Stimulated activated CD4-positive, alpha-beta T cell treated with anti-CD3 and anti-CD28 coated beads, TNF-alpha, amount 100 ng/mL, for 48 hours (primary cell): ENCODE results near the gene EEF1E1.

Source experiments
- DNase-seq, 3 donors: peaks; one replicate each; pipeline ENCODE4 v3.0.0-alpha.2; 2020; ENCODE audit warnings: low read depth in 3 of 3

The EEF1E1 gene

DNA sequence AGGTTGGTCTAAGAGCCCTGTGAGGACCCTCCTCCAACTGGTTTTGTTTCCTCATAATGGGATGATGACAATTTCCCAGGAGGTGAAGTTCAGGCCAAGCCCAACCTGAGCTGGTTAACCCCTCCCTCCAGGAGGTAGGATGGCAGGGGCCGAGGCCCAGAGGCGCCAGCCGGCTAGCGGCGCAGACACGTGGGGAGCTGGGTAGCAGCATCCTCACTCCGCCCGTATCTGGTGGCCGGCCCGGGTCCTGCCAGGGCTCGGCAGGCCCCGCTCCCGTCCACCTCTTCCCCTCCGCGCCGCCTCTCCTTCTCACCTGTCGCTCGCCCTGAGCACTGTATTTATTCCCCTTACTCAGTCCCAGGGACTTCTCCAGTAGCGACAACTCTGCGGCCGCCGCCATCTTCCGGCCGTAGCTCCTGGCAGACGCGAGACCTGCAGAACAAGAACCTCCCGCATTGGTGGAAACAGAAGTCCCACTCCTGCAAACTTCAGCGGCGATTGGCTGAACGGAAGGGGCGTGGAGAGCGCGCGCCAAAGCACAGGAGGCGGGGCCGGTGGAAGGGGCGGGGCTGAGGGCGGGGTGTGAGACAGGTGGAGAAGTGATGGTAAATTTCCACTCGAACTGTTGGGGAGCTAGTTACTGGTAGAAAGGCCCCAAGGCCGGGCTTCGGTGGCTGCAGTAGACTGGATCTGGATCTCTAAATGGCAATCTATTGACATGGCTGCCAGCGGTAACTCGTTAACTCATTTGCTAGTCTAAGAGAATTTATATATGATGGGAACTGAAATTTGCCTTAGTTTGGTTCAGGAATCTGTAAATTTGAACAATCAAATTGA is at the start of gene EEF1E1:
Gene EEF1E1, minus strand, starts transcription at position 427 of the 837 bp plus-strand sequence. Its CDS starts 27 bp downstream, at position 400.
- peak; percentile 95 to 99 (median 95) for DNase-seq

DNA sequence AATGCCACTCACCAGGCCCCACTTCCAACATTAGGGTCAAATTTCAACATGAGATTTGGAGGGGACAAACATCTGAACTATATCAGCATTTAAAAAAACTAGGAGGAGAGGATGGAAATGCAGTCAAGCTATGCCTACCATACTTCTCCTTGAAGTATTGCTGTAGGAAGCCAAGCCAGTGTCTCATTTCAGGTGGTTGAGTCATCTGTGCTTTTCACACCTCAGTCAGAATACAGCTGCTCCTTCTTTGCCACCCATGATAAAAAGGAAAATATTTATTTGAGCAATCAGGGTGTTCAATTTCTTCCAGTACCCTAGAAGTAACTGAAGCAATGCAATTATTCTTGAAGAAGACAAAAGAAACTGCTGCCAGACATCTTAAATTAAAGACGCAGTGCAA is 47.0 kb upstream of the EEF1E1 start:
- DNase-seq = no peak

DNA sequence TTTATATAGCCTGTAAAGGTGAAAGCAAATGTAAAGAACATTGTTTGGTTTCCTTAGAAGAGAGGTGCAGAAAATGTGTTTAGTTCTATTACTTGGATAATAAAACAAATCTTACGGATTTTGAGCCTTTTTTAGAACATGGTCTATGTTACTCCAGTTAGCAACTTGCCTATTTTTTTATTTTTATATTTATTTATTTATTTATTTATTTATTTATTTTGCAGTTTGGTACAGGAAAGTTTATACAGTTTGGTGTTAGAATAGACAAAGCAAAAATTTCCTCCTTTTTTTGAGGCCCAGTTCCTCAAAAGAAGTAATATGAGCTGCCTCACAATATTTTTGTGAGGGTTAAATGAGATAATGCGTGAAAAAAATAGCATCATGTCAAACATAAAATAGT is 41.6 kb upstream of the EEF1E1 start:
- no peak for DNase-seq

DNA sequence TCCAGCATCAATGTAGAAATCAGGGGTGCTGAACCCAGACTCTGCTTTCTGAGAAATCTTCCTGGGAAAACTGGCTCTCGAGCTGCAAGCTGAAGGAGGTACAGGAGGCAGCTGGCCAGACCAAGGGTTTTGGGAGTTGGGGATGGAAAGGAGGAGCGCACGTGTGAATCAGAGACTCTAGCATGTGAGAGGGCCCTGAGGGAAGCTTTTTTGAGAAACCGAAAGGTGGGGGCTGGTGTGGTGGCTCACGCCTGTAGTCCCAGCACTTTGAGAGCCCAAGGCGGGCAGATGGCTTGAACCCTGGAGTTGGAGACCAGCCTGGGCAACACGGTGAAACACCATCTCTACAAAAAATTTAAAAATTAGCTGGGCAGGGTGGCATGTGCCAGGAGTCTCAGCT is 37.1 kb upstream of the EEF1E1 start:
- DNase-seq = no peak

DNA sequence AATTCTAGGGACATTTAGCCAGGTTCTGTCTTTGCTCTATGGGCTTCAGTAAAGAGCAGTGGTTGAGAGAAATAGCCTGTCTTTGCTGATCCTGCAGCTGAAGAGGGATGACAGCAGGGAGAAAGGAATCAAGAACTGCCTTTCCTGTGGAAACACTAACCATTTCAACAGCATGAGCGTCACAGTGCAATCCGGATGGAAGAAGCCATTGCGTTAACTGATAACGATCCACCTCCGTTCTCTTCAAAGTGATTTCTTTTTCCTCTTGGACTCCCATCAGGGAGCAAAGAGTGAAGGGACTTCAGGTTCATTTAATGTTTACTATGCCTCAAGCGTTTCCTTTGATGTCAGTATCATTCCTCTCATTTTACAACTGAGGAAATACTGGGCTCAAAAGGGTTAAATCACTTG is 35.2 kb upstream of the EEF1E1 start:
- no peak for DNase-seq

DNA sequence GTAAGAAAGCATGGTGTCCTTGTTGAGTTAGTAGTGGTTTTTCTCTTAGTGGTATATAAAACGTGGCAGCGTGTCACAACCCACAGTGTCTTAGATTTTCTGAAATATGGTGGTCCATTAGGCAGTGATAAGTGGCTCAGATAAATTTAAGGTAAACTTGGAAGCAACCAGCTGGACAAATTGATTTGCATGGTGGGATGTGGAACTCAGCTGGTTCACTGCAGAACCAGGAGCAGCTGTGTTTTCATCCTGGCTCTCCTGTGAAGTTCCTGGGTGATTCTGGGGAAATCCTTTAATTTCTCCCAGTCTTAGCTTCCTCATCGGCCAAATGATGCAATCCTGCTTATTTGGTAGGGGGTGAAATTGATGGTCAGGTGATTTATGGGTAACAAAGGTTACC is 32.9 kb upstream of the EEF1E1 start:
- no peak for DNase-seq

DNA sequence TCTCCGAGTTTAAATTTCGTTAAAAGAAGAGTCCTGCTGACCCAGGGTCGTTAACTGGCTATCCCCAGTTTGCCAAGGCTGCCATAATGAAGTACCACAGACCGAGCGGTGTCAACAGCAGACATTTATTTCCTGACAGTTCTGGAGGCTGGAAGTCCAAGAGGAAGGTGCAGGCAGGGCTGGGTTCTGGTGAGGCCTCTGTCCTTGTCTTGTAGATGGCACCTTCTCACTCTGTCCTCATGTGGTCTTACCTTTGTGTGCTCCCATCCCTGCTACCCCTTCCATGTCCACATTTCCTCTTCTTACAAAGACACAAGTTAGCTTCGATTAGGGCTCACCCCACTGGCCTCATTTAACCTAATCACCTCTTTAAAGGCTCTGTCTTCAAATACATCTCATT is 29.8 kb upstream of the EEF1E1 start:
- no peak for DNase-seq

DNA sequence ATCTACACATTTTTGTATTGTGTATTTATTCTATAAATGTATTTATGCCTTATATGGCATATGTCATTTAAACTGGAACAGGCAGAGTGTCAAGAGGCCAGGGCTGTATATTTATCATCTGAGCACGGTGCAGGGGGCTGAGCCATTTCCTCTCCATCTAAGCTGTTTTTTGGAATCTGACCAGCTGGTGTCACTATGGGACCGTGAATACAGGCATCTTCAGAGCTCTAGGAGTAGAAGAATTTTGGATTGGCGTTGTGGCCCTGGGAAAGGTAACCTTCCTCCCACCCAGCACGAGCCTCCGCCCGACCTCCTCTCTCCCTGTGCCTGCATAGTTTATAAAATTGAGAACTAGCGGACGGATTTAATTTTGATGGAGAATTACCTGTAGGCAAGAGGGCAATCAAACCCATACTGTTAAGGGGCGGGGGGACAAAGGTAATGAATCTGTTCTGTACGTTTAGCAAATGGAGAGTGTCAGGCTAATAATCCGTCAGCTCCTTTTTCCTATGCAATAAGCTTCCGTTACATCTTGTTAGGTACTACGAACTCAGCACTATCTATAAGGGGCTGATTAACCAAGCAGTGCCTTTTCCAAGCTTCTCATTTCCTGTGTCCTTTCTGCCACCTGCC is 29.0 kb upstream of the EEF1E1 start:
- peak; percentile 1 to 14 (median 5) for DNase-seq

DNA sequence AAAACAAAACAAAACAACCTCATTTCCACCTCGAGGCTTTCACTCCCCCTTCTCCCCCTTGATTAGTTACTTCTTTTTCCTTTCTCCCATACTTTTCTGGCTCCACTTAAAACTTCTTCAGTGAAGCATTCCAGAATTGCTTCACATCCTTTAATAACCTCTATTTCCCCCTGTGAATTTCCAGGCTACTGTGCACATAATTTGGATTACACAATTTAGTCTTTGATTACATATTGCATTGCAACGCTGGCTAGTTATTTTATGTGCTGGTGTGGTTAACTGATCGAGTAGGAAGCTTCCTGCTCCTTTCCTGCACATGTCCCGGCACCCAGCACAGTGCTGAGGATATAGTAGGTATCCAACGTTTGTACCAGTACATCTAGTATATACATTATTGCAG is 28.1 kb upstream of the EEF1E1 start:
- DNase-seq = no peak

DNA sequence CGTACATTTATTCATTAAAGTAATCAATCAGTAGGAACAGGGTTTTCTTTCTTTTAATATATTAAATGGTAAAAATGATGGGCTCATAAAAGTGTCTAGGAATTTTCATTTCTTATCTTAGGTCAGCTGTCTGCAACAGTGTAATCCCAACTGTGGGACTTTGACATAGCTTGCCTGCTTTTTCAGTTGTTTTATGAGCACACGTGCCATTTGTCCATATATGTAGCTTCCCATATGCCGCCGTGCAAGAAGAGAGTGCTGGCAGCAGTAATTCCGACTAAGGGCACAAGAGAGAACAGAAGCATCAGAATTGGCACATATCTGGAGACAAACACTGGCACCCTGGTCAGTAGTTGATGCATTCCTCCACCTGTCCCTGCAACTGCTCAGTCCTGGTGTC is 20.9 kb upstream of the EEF1E1 start:
- DNase-seq = no peak

DNA sequence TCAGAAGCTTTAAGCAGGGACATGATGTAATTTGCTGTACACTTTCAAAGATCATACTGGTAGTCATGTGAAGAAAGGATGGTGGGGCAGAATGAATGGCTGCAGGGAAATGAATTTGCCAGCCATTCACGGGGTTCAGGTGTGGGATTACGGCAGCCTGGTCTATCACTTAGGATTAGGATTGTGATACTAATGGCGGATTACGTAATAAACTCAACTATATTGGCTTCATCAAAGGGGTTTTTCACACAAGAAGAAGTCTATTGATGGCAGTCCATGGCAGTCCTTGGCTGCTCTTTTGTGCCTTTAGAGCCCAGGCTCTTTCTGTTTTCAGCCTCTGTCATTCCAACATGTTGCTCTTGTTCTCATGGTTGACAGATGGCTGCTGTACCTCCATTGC is 12.6 kb upstream of the EEF1E1 start:
- DNase-seq = no peak

DNA sequence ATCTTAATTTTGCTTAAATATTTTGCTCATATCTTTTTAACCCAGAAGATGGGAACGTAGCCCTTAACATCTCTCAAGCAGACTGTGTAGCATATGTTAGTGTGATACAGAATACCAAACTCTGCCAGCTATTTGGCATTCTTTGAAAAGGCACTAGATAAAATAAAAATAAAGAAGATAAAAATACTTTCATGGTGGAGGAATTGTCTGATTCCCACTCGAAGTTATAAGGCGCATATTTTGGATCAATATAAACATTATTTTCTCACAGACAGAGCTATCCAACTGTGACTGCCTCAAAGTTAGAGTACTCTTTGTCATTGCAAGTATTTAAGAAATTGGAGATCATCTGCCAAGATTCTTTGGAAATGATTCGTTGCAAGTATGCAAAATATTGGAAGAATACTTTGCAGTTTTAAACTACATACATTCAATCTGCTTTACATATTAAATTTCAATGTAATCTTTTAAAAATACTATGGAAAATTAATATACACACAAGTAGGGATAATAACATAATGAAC is 10.8 kb upstream of the EEF1E1 start:
- no peak for DNase-seq

DNA sequence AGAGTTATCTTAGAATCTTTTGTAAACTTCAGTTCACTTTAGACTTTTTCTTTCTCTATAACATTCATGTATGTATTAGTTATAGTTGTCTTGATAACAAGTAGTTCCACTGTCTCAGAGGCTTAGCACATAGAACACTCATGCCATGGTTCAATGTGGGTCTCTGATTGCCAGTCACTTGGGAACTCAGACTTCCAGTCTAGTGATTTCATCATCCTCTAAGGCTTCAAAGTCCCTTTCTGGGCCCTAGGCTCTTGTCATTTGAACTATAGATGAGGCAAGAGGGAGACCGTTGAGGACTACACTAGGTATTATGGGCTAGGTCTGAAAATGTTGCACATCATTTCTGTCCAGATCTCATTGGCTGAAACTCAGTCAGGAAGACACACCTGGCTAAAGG is 8.4 kb upstream of the EEF1E1 start:
- no peak for DNase-seq

DNA sequence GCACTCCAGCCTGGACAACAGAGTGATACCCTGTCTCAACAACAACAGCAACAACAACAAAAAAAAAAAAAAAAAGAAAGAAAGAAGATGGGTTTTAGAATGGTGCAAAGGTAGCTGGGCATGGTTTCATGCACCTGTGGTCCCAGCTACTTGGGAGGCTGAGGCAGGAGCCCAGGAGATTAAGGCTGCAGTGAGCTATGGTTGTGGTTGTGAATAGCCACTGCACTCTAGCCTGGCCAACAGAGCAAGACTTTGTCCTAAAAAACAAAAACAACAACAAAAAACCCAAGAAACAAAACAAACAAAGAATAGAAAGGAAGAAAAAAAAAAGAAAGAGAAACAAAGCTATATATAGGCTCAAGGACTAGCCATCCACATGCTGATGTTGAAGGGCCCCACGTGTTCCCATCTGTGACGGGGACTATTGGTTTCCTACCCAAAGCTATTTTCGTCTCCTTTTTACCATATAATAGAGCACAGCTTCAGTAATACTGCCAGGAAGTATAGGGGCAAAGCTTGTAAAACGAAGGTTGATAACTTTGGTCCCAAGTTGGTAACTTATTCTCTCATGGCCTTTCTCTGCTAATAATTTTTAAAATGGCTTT is 7.9 kb upstream of the EEF1E1 start:
- no peak for DNase-seq

DNA sequence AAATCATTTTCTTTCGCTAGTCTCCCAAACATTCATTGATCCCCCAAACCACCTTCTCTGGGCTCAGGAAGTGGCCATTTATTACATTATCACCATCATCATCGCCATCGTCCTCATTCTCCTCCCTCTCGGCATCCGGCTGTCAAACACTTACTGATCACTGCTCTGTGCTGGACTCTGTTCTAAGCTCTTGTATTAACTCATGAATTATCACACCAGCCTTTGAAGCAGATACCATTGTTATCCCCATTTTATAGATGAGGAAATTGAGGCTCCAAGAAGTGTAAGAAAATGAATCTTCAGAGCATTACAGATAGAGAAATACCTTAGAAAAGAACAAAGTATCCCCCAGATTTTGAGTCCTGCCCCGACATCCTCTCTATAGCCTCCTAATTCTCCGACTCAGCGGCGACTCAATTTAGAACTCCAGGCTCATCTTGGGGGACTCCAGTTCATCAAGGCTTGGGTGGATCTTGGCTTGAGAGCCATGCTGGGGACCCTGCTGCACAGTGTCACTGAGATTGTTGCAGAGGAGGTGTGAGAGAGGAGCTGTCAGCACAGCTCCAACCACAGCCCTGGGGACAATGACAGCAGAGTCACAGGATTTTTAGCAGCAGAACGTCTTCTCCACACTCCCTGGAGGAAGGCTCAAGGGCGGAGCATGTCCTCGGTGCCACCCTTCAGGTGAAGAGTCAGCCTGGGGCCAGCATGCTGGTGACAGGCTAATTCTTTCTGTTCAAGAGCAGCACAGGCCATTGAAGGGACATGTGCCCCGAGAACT is 6.6 kb upstream of the EEF1E1 start:
- no peak for DNase-seq

DNA sequence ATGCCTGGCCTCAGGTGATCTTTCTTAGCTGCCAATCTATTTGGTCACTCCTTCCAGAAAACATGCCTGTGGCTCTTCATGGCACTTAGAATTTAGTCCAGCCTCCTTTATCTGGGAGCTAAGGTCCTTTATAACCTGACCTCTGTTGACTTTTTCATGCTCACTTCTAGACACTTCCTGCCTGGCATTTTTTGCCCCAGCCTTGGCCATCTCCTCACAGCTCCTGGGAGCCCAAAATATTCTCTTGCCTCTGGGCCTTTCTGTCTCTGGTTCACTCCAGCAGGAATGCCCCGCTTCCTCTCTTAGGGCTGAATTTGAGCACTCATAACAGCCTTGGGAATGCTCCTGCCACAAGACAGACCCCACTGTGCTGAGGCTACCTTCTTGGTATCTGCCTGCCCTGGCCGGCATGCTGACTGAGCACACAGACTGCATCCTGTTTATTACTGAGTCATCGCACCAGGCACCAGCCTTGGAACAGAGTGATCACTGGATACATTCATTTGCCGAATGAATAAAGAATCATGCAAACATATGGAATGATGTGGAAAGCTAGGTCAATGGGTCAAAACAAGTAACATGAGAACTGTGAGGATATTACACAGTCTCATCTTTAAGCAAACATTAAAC is 5.8 kb upstream of the EEF1E1 start:
- DNase-seq = no peak

DNA sequence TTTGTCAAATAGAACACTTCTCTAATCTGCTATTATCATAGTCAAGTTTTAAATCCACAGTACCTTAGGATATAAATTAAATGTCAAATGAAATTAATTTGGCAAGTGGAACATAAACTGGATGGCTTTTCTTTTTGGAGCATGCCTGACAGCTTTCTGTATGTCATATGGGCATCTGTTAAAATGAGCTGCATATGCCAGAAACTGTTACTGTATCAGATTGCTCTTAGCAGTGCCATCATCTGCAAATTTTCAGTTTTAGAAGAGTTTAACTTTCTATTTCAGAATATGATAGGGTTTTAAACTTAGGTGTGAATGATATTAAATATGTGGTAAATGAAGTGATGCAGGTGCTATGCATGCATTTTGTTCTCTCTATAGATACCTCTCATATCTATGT is 3.4 kb upstream of the EEF1E1 start:
- DNase-seq = no peak

DNA sequence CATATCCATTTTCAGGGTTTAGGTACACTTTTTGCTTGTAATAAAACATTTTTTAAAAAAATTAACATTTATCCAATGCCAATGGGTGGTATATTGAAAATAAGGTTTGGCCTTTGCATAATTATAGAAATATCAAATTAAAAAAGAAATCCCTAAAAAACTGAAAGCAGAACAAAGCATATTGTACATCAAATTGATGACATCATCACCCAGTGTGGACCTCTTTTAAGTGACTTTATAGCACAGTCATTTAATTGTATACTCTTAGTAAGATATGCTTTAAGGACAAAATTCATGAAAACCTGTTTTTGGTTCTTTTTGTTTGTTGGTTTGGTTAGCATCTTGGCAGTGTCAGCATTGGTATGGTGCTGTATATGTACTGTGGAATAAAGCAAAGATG is 1.4 kb upstream of the EEF1E1 start:
- DNase-seq = no peak

DNA sequence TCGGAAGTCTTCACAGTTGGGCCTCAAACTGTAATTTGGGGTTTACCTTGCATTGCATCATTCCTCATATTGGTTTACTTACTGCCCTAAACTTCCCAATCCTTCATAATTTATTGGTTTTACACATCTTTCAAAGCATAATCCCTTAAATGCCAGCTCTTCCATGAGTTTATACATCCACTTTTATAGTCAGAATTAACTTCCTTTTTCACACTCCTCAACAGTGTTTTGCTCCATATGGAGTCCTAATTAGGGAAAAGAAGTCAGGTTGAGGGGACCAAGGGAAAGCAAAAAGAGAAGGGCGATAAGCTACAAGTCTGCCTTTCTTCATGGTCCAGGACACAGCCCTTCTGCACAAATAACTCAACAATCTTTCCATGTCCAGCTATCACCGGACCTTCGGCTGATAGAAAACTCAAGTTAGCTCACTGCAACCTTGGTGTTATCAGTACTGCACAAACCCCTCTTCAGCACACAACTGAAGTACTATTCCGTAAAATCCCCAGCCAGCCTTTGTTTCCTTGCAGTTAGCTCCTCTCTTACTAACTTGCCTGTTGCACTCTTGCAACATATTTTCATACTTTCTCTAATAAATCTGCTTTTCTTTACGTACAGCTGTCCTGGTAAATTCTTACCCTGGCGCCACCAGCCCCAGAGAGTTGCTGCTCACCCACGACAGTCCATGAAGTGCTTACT is 2.0 kb downstream of the EEF1E1 start:
- no peak for DNase-seq

DNA sequence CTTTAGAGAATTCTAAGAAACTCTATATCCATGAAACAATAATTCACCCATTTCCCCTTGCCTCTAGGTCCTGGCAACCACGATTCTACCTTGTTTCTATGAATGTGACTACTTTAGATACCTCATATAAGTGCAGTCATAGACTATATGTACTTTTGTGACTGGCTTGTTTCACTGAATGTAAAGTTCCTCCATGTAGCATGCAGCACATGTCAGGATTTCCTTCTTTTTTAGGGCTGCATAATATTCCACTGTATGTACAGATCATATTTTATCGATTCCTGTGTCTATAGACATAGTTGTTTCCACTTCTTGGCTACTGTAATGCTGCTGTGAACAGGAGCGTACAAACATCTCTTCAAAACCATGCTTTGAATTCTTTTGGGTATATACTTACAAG is 11.7 kb downstream of the EEF1E1 start:
- no peak for DNase-seq

DNA sequence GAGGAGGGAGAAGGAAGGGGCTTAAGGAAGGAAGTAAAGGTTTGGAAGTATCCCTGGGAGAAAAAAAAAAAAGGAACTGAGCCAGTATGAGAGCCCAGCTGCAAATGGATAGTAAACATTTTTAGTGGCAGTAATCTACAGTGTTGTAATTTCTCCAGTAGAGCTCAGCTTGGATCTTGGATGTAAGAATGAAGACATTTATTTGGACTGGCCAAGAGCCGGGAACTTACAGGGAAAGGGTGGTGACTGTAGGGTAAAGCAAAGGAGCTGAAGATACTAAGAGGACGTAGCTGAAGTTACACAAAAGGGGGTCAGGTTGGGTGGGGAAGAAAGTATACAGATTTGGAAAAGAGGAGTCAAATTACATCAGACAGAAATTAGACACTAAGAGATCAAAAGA is 13.5 kb downstream of the EEF1E1 start:
- no peak for DNase-seq
